ENCODE data around the gene MCTP1. TPM values are rescaled to one million over a fixed set of nuclear protein-coding genes. Genes with fewer than 3 reads are reported as not detected.

The MCTP1 gene
- total and polyA plus RNA-seq, 9 donors, result 4.3 to 11.0 (median 7.3) TPM

DNA sequence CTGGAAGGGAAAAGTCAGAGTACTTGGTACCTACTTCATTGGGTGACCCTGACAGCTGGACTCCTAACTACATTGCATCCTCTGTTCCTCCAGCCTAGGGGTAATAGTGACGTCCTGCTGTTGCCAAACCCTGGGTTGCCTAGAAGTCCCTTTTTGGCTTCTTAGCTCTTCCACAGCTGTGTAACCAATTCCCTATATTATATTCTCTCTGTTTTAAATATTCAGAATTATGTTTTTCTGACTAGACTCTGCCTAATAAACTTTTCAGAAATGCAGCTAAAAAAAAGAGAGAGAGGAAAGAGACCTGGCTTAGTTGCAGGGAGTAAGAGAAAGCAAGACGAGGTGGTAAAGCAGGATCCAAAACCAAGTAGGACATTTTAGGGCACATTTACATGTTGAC lies 28.4 kb downstream of the MCTP1 start:
- Histone ChIP-seq H3K27ac (ENCODE audit: low read length) (no peak overlapping the region), H3K36me3 (ENCODE audit: control insufficient read depth, insufficient read depth, low read length) (no peaks in the 10 kb centered on the region), H3K9me3 (replicated peaks; ENCODE audit: control insufficient read depth, low read depth, low read length) (no peaks in the 10 kb centered on the region), H3K4me1 (ENCODE audit: control insufficient read depth, insufficient read depth, low read length) (peaks cover 3% of the 10 kb centered on the region), H3K27me3 (ENCODE audit: control insufficient read depth, insufficient read depth, low read length) (no peaks in the 10 kb centered on the region), H3K4me3 (ENCODE audit: low read length) (no peak overlapping the region)
- WGBS (ENCODE audit: insufficient coverage), result 0% methylated on average over 1 of the region's 2 CpGs
- DNase-seq, result peak; percentile 77

DNA sequence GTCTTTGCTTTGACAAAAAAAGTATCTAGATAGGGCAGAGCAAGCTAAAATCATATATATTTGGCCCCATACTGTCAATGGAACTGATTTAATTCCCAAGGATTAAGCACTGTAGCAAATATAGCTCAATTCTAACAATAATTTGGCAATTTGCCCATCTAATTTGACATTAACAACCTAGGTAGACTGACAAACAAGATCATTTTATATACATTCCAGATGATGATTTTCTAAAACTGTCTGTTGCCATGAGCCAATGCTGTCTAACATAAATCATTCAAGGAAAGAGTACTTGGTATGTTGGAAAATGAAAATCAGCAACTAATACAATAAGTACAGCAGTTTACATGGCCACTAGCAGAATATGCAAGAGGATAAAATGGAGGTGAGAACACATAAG lies 32.1 kb downstream of the MCTP1 start:
- H3K27me3 ChIP-seq (ENCODE audit: control insufficient read depth, insufficient read depth, low read length), result no peaks in the 10 kb centered on the region
- H3K27ac ChIP-seq (ENCODE audit: low read length), result no peak overlapping the region
- DNase-seq, result no peak

DNA sequence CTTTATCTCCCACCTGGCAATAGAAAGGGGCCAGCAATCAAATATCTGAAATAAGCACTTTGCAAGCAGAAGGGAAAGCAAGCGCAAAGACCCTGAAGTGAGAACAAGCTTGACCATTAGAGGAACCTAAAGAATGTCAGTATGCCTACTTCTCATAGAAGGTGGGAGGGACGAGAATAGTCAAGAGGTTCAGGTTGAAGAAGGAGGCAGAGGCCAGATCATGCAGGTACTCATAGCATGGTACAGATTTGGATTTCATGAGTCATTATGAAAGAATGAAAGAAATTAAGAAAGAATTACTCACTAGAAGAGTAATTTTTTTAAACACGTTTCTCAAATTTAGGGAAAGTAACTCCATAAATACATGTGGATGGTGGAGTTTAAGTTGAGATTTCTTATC lies 33.7 kb downstream of the MCTP1 start:
- peaks cover under 1% of the 10 kb centered on the region for H3K4me1 ChIP-seq (ENCODE audit: control insufficient read depth, insufficient read depth, low read length)
- WGBS (ENCODE audit: insufficient coverage), result 100% methylated on average over 1 of the region's 3 CpGs

More for the DNA sequence above, 32.1 kb downstream of the MCTP1 start:
- Histone ChIP-seq H3K36me3 (ENCODE audit: control insufficient read depth, insufficient read depth, low read length) (no peaks in the 10 kb centered on the region), H3K9me3 (replicated peaks; ENCODE audit: control insufficient read depth, low read depth, low read length) (peaks cover 2% of the 10 kb centered on the region), H3K4me3 (ENCODE audit: low read length) (no peak overlapping the region), H3K4me1 (ENCODE audit: control insufficient read depth, insufficient read depth, low read length) (peaks cover 3% of the 10 kb centered on the region)

DNA sequence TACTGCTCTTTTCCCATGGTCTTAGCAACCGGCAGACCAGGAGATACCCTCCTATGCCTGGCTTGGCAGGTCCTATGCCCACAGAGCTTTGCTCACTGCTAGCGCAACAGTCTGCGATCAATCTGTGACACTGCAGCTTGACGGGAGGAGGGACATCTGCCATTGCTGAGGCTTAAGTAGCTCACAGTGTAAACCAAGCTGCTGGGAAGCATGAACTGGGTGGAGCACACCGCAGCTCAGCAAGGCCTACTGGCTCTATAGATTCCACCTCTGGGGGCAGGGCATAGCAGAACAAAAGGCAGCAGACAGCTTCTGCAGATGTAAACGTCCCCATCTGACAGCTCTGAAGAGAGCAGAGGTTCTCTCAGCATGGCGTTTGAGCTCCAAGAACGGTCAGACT lies 40.4 kb downstream of the MCTP1 start:
- Histone ChIP-seq H3K27me3 (ENCODE audit: control insufficient read depth, insufficient read depth, low read length) (no peaks in the 10 kb centered on the region), H3K4me1 (ENCODE audit: control insufficient read depth, insufficient read depth, low read length) (no peaks in the 10 kb centered on the region), H3K27ac (ENCODE audit: low read length) (no peak overlapping the region), H3K9me3 (replicated peaks; ENCODE audit: control insufficient read depth, low read depth, low read length) (peaks cover 2% of the 10 kb centered on the region), H3K36me3 (ENCODE audit: control insufficient read depth, insufficient read depth, low read length) (no peaks in the 10 kb centered on the region), H3K4me3 (ENCODE audit: low read length) (no peak overlapping the region)
- 79% methylated on average over 7 of the region's 8 CpGs for WGBS (ENCODE audit: insufficient coverage)
- DNase-seq, result no peak

More for the DNA sequence above, 33.7 kb downstream of the MCTP1 start:
- no peak overlapping the region for H3K27ac ChIP-seq (ENCODE audit: low read length)
- no peak for DNase-seq
- H3K9me3 ChIP-seq (replicated peaks; ENCODE audit: control insufficient read depth, low read depth, low read length), result peaks cover 2% of the 10 kb centered on the region
- no peaks in the 10 kb centered on the region for H3K27me3 ChIP-seq (ENCODE audit: control insufficient read depth, insufficient read depth, low read length)
- no peak overlapping the region for H3K4me3 ChIP-seq (ENCODE audit: low read length)
- no peaks in the 10 kb centered on the region for H3K36me3 ChIP-seq (ENCODE audit: control insufficient read depth, insufficient read depth, low read length)

DNA sequence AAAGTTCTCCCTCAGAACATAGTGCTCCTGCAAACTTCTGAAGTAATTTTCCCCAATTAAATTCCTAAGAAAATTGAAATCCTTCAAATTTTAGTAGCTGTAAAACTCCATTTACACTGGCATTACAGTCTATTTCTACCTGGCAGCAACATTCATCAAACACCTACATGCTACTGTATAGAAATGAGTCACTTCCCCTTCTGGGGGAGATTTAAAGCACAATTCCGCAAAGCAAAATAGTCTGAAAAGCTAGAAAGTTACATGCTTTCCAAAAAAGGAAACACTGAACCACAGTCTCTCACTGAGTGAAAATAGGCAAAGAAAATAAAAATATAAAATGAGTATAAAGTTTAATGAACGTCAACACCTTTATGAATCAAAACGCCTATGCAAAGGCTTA lies 43.3 kb downstream of the MCTP1 start:
- no peak overlapping the region for H3K27ac ChIP-seq (ENCODE audit: low read length)
- H3K36me3 ChIP-seq (ENCODE audit: control insufficient read depth, insufficient read depth, low read length), result no peaks in the 10 kb centered on the region
- DNase-seq, result no peak
- H3K9me3 ChIP-seq (replicated peaks; ENCODE audit: control insufficient read depth, low read depth, low read length), result no peaks in the 10 kb centered on the region
- no CpG with 5 or more reads among the region's 3 CpGs for WGBS (ENCODE audit: insufficient coverage)
- no peak overlapping the region for H3K4me3 ChIP-seq (ENCODE audit: low read length)
- no peaks in the 10 kb centered on the region for H3K27me3 ChIP-seq (ENCODE audit: control insufficient read depth, insufficient read depth, low read length)
- no peaks in the 10 kb centered on the region for H3K4me1 ChIP-seq (ENCODE audit: control insufficient read depth, insufficient read depth, low read length)

DNA sequence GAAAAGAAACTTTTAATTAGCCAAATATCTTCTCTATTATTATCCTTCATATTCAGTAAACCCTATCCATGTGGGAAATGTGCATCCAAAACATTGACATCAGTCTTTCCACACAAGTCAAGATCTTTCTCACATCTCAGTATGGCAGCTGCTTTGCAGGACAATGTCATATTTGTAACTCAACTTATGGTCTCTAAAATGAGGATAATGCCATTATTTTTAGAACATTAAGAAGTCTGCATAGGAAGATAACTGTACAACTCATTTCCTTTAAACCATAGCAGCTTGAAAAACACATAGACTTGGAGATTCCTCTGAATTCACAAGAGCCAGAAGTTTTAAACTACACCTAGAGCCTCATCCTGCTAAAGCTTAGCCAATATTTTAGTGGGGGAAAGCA lies 43.7 kb downstream of the MCTP1 start:
- H3K4me1 ChIP-seq (ENCODE audit: control insufficient read depth, insufficient read depth, low read length), result no peaks in the 10 kb centered on the region
- no peaks in the 10 kb centered on the region for H3K27me3 ChIP-seq (ENCODE audit: control insufficient read depth, insufficient read depth, low read length)
- H3K36me3 ChIP-seq (ENCODE audit: control insufficient read depth, insufficient read depth, low read length), result no peaks in the 10 kb centered on the region
- H3K4me3 ChIP-seq (ENCODE audit: low read length), result no peak overlapping the region
- DNase-seq, result no peak
- H3K27ac ChIP-seq (ENCODE audit: low read length), result no peak overlapping the region
- no peaks in the 10 kb centered on the region for H3K9me3 ChIP-seq (replicated peaks; ENCODE audit: control insufficient read depth, low read depth, low read length)

DNA sequence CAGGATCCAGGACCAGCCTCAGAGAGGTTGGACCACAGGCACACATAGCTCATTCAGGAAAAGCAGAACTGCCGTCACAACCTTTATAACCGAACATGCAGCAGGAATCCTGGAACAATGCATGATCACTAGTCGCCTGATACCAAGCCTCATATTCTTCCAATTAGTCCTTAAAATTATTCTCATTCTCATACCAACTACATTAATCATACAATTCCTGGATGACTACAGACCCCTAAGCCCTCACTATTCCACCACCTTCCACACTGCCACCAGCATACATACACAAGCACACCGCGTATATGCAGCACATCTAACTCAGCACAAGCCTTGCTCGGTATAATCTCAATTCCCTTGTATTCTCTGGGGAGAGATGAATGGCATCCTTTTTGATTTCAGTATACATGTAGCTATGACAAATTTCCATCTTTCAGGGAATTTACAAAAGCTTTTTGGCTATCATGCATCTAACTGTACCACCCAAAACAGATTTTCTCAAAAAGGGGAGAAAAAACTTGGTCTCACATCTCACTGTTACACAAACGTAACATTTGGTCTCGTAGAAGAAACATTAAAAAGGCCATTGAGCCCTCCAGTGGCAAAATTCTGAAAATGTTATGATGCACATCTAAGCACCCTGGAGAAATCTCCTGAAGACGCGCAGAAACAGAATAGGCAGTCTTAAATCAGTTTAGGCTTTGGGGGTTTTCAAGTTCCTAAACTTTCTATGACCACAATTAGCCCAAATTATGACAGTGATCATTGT lies 46.2 kb downstream of the MCTP1 start:
- Histone ChIP-seq H3K9me3 (replicated peaks; ENCODE audit: control insufficient read depth, low read depth, low read length) (no peaks in the 10 kb centered on the region), H3K4me3 (ENCODE audit: low read length) (no peak overlapping the region), H3K27me3 (ENCODE audit: control insufficient read depth, insufficient read depth, low read length) (no peaks in the 10 kb centered on the region), H3K4me1 (ENCODE audit: control insufficient read depth, insufficient read depth, low read length) (no peaks in the 10 kb centered on the region), H3K36me3 (ENCODE audit: control insufficient read depth, insufficient read depth, low read length) (no peaks in the 10 kb centered on the region), H3K27ac (ENCODE audit: low read length) (no peak overlapping the region)
- 65% methylated on average over 3 of the region's 10 CpGs for WGBS (ENCODE audit: insufficient coverage)
- peak; percentile 65 for DNase-seq

DNA sequence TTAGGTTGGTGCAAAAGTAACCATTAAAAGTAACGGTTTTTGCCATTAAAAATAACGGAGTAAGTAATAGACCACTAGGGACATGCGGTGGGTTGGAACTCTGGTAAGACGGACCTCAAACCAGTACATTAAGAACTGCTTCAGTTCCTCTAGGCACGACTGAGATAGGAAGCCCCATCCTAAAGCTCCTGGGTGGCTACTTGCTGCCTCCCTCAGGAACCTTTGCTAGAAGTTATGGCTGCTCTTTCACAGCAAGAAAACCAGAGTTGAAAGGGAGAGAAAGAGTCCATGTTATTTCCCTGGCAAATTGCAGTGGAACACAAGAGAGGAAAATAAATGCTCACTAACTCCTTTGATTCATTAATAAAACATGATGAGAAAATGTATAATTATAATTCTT lies 47.6 kb downstream of the MCTP1 start:
- Histone ChIP-seq H3K27ac (ENCODE audit: low read length) (no peak overlapping the region), H3K27me3 (ENCODE audit: control insufficient read depth, insufficient read depth, low read length) (no peaks in the 10 kb centered on the region), H3K4me3 (ENCODE audit: low read length) (no peak overlapping the region), H3K4me1 (ENCODE audit: control insufficient read depth, insufficient read depth, low read length) (no peaks in the 10 kb centered on the region), H3K36me3 (ENCODE audit: control insufficient read depth, insufficient read depth, low read length) (no peaks in the 10 kb centered on the region), H3K9me3 (replicated peaks; ENCODE audit: control insufficient read depth, low read depth, low read length) (no peaks in the 10 kb centered on the region)
- DNase-seq, result no peak
- WGBS (ENCODE audit: insufficient coverage), result 100% methylated on average over 1 of the region's 5 CpGs

DNA sequence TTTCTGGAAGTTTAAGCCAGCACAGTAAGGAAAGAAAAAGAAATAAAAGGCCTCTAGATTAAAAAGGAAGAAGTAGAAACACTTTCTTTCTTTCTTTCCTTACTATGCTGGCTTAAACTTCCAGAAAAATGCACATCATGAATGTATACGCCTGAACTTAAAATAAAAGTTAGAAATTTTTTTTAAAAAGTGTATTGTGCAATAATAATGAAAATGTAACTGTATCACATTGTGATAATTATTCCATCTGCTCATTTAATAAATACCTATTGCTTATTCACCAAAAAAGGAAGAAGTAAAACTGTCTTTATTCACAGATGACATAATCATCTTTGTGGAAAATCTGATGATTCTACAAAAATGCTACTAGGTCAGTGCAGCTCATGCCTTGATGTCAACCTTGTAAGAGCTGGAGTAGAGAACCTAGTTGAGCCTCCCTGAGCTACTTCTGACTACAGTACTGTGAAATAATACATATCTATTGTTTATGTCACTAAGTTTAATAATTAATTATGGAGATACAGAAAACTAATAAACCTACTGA lies 49.4 kb downstream of the MCTP1 start:
- no CpG with 5 or more reads among the region's 1 CpG for WGBS (ENCODE audit: insufficient coverage)
- no peaks in the 10 kb centered on the region for H3K4me1 ChIP-seq (ENCODE audit: control insufficient read depth, insufficient read depth, low read length)
- no peak for DNase-seq
- no peaks in the 10 kb centered on the region for H3K36me3 ChIP-seq (ENCODE audit: control insufficient read depth, insufficient read depth, low read length)
- no peak overlapping the region for H3K27ac ChIP-seq (ENCODE audit: low read length)
- no peak overlapping the region for H3K4me3 ChIP-seq (ENCODE audit: low read length)
- no peaks in the 10 kb centered on the region for H3K9me3 ChIP-seq (replicated peaks; ENCODE audit: control insufficient read depth, low read depth, low read length)
- H3K27me3 ChIP-seq (ENCODE audit: control insufficient read depth, insufficient read depth, low read length), result no peaks in the 10 kb centered on the region

DNA sequence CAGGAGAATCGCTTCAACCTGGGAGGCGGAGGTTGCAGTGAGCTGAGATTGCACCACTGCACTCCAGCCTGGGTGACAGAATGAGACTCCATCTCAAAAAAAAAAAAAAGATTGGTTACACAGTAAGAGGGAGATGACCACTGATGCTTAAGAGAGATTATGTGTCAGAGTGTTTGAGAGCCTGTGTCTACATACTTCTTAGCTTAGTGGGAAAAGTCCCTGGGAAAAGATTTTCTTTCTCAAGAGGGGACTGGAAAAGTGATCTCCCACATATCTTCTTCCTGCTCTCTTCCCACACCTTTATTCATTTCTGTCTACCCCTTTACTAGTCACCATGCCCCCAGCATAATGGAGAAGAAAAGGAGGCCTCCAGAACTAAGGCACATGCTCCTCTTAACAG lies 55.2 kb downstream of the MCTP1 start:
- no peak for DNase-seq
- Histone ChIP-seq H3K4me3 (ENCODE audit: low read length) (no peak overlapping the region), H3K27me3 (ENCODE audit: control insufficient read depth, insufficient read depth, low read length) (no peaks in the 10 kb centered on the region), H3K27ac (ENCODE audit: low read length) (no peak overlapping the region), H3K9me3 (replicated peaks; ENCODE audit: control insufficient read depth, low read depth, low read length) (no peaks in the 10 kb centered on the region), H3K4me1 (ENCODE audit: control insufficient read depth, insufficient read depth, low read length) (no peaks in the 10 kb centered on the region), H3K36me3 (ENCODE audit: control insufficient read depth, insufficient read depth, low read length) (no peaks in the 10 kb centered on the region)
- WGBS (ENCODE audit: insufficient coverage), result no CpG with 5 or more reads among the region's 2 CpGs

Measured in muscle of leg (tissue), 11 donors.